Rectal smooth muscle tissue (tissue), 1 donor: Measurements from ENCODE around the gene CYYR1.

Experiments used
- H3K27ac ChIP-seq: one replicate; pipeline ENCODE4 v1.7.0; 2013; ENCODE audit warnings: low read depth, low read length, inconsistent platforms
- H3K27me3 ChIP-seq: one replicate; pipeline ENCODE4 v1.7.0; 2013; ENCODE audit warnings: low read length; ENCODE audit not compliant: control insufficient read depth, insufficient read depth
- H3K36me3 ChIP-seq: one replicate; pipeline ENCODE4 v1.7.0; 2013; ENCODE audit warnings: low read length; ENCODE audit not compliant: control insufficient read depth, insufficient read depth
- H3K4me1 ChIP-seq: one replicate; pipeline ENCODE4 v1.7.0; 2013; ENCODE audit warnings: low read length; ENCODE audit not compliant: control insufficient read depth, insufficient read depth
- H3K4me3 ChIP-seq: one replicate; pipeline ENCODE4 v1.7.0; 2013; ENCODE audit warnings: low read length
- H3K9ac ChIP-seq: one replicate; pipeline ENCODE4 v1.7.0; 2013; ENCODE audit warnings: low read length

The CYYR1 gene

GRCh38 chr21:26421724-26422123 lies 151.4 kb downstream of the CYYR1 start:
- H3K27ac ChIP-seq: no peak overlapping the region
- H3K4me1 ChIP-seq: no peaks in the 10 kb centered on the region
- H3K36me3 ChIP-seq: no peaks in the 10 kb centered on the region
- no peaks in the 10 kb centered on the region for H3K27me3 ChIP-seq
- no peak overlapping the region for H3K9ac ChIP-seq
- no peak overlapping the region for H3K4me3 ChIP-seq
